IPS-NIHi7 (cell line): ENCODE data around the gene IRF9.

Experiments
- DNase-seq: peaks from one replicate; pipeline ENCODE4 v3.0.0; 2012; ENCODE audit warnings: mixed read lengths; ENCODE audit errors: extremely low spot score

The IRF9 gene

GRCh38 chr14:24177891-24178290, 16.8 kb downstream of the IRF9 start:
- DNase-seq = no peak

DNA sequence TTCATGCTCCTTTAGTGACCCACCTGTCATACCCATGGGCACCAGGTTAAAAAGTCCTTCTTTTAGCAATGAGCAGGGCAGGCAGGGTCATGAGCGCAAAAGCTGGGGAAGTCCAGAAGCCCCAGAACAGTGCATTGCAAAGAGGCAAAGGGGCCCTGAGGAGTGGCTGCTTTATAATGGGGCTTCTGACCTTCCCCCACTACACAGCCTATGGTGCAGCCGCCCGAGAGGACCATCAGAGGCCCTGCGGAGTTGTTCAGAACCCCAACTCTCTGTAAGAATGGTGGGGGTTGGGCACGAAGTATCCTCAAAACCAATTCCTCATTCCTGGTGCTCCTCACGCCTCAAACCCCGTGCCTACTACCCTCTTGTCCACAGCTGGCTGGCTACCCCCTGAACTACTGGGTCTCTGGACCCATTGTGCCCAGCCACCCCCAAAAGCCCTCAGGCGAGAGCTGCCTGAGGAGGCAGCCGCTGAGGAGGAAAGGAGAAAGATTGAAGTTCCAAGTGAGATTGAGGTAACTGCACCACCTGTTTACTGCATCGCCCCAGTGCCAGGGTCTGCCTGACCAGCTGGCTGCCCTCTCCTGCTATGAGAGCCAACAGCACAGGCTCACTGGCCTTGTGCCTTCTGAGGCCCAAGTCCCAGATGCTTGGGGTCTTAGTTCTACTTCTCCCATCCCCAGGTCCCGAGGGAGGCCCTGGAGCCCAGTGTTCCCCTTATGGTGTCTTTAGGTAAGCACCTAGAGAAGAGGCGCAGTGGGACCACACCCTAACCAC, 17.5 kb downstream of the IRF9 start:
- DNase-seq = no peak

DNA sequence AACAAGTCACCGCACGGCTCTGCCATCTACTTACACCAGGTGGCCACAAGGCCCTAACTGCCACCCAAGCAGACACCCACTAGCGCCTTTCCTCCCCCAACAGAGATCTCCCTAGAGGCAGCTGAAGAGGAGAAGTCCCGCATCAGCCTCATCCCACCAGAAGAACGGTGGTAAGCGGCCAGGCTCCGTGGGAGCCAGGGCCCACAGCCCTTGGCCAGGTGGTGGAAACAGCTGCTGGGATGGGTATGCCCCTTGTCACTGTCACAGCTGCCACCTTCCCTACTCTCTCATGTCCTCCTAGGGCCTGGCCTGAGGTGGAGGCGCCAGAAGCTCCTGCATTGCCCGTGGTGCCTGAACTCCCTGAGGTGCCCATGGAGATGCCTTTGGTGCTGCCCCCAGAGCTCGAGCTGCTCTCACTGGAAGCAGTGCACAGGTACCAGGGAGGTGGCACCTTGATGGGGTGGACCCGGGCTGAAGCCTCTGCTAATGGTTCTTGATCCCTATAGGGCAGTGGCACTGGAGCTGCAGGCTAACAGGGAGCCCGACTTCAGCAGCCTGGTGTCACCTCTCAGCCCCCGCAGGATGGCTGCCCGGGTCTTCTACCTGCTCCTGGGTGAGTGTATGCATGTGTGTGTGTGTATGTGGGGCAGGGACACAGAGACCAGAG, 18.4 kb downstream of the IRF9 start:
- DNase-seq = no peak

- no peak for DNase-seq
Measured at GRCh38 chr14:24179961-24180796, 19.1 kb downstream of the IRF9 start.

GRCh38 chr14:24181371-24182077, 20.5 kb downstream of the IRF9 start:
- no peak for DNase-seq

DNA sequence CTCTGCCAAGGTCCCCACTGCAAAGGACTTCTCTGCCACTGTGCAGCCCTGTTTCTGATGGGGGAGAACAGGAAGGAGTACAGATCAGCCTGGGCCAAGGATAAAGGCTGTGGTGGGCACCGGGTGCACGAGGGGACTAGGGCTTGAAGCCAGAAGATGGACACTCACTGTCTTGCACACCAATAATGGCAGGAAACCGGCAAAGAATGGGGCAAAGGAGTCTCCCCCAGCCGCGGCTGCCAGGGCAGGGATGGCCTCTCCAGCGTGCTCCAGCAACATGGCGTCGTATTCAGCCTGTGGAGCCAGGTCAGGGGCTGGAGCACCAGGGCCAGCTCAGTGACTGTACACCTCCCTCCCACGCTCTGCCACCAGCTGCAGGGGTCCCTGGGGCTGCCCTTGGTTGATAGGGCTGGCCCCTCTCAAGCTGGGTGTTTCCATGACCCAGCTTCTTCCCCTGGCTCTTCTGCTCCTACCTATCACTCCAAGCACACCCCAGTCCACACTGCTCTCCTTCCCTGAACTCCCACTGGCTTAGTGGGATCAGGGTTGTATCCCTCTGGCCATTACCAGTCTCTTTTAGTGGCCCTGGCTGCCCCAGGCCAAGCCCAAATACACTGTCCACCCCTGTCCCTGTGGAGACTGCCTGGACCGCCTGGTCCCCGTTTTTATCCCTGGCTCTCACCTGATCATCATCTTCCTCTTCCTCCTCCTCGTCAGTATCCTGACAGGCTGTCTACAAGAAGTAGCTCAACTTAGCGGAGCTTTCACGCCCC, 21.2 kb downstream of the IRF9 start:
- no peak for DNase-seq

DNA sequence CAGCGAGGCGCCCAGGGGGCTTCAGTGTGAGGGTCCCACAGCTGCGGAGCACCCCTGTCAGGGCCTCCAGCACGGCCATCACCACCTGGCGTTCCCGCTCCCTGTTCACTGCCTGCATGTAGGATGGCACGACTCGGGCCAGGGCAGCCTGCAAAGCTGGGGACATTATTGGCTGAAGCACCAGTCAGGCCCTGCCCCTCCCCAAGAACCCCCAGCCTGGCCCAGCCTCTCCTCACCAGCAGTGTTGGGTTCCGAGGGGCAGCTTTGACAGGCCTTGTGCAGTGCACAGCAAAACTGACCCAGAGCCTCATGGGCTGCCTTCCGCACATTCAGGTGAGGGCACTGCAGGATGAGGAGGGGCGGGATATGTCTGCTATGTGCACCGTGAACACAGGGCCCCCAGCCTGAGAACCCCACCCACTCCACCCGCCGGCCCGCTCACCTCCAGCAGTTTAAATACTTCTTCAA, 22.0 kb downstream of the IRF9 start:
- no peak for DNase-seq

DNA sequence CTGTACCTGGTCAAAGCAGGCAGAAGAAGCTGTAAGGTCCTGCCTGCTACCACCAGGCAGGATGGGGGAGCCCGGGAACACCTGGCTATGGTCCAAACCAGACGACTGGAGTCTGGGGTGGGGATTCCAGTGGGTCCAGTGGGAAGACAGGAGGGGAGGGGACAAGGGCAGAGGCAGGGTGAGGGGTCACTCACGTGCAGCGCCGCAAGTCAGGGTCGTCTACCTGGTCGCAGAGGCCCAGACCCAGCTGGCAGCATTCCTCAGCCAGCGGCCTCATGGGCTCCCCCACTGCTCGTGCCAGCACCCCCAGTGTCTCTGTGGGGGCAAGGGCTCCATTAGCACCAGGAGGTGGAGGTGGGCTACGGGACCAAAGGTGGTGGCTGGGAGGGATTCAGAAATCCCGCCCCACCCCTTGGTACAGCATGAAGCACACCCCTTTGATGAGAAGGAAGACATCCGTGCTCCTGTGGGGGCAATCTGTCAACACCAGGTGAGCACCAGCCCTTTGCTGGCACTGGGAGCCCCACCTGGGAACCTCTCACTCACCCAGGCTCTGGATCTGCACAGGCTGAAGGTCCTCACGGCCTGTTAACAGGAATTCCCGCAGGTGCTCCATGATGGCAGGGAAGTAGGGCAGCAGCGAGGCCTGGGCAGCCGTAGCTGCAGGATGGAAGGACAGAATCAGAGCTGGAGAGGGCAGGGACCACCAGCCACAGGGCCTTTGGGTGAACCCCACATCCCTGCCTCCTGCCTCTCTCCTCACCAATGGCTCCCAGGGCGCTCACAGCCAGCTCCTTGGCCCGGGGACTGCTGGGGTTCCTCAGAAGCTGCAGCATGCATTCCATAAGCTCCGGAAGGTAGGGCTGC, 23.3 kb downstream of the IRF9 start:
- no peak for DNase-seq

- DNase-seq = no peak
Measured at GRCh38 chr14:24185026-24185425, 24.0 kb downstream of the IRF9 start.

GRCh38 chr14:24185741-24186140, 24.7 kb downstream of the IRF9 start:
- no peak for DNase-seq

DNA sequence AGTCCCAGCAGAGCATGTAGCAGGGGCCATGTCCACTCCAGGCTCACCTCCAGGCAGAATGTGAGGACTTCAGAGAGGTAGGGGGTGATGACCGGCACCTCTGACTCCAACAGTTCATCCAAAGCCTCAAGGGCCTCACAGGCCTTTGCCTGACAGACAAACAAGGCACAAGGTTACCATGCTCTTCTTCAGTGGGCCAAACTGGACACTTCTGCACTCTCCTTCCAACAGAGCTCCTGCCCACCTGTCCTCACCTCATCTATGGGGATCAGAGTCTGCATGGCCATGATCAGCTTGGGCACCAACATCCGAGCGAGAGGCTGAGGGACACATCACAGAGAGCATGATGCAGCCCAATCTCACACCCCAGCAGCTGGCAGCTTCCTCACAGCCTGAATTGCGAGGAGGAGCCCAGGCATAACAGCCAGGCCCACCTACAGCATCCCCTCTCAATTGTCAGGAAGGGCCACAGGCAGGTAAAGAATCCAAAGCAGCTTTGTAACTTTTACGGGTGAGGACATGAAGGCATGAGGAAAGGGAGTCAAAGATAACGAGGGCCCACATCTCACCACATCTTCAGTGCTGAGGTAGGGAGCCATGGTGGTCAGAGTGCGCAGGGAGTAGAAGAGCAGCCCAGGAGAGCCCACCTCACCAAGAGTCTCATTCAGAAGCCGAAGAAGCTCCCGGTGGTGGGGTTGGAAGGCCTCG, 25.9 kb downstream of the IRF9 start:
- DNase-seq = no peak

GRCh38 chr14:24187539-24187915, 26.5 kb downstream of the IRF9 start:
- DNase-seq = no peak

DNA sequence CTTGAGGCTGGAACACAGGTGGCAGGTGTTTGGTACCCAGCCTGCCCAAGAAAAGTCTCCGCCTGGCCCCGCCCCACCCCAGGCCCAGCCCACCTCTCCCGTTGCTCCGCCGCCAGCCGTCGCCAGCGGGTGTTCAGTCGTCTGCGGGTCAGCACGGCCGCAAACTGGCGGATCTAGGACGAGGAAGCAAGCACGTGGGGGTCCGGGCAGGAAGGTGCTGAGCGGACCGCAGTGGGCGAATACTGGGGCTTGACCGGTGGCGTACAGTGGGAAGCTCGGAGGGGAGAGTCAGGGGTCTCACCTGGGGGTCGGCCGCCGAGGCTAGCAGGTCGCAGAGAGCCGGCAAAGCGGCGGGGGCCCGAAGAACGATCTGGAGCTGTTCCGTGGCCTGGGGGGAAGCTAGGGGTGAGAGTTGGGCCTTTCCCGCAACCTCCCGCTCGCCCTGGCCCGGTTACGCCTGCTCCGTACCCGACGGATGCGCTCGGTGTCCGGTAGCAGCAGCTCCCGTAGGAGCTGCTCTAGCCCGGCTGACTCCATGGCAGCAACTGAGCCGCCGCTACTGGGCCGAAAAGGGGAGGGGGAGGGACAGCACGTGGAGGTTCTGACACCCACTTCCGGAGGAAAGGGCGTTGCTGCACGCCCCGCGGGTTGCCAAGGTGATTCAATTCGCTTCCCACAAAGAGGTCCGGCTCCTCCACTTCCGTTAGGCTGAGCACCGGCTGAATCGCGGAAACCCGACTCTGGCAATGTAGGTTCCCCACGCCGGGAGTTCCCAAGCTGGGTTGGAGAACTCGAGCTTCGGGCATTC, 27.4 kb downstream of the IRF9 start, which contains the start of gene IPO4:
TSS of gene IPO4 (minus strand) at position 566 of the 808 bp plus-strand sequence. CDS start at position 537, 29 bp downstream.
- peak; percentile 98 for DNase-seq

DNA sequence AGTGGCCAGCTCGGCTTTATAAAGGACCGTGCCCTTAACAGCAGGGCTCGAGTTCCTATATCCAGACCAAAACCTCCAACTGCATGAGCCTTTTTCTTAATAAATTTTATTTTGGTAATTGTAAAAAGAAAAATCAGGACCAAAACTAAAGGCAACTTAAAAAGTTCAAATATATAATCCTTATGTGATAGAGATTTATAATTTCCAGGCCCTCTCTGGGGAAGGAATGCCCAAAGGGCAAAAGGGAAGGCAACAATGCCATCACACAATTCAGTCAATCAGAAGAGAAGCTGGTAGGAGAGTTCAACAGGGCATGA, 28.0 kb downstream of the IRF9 start:
- no peak for DNase-seq

GRCh38 chr14:24189460-24189859, 28.4 kb downstream of the IRF9 start:
- DNase-seq = no peak

- no peak for DNase-seq
Measured at GRCh38 chr14:24190416-24190815, 29.4 kb downstream of the IRF9 start.

- DNase-seq = no peak
Measured at GRCh38 chr14:24192933-24193332, 31.9 kb downstream of the IRF9 start.

GRCh38 chr14:24194186-24194872, 33.3 kb downstream of the IRF9 start:
- DNase-seq = no peak
